G401 (cell line): ENCODE data around the gene LSM10. TPM values are rescaled to one million over a fixed set of nuclear protein-coding genes. Genes with fewer than 3 reads are reported as not detected.

Experiments
- DNase-seq: peaks from one replicate; pipeline ENCODE4 v3.0.0-alpha.2; 2015; ENCODE audit warnings: low spot score
- in situ Hi-C: cut with HindIII; loops from 2 replicates; pipeline ENCODE4 v1.10.0; 2016; ENCODE audit warnings: low sequenced_read_pairs, mixed read lengths
- total RNA-seq: library from RNA; depleted of rRNA; stranded (reverse); fragments of >200 nt; shearing (Covaris generic); gene quantifications from 2 replicates; pipeline ENCODE4 v1.2.3, GENCODE V29; 2014

The LSM10 gene
- total RNA-seq, 1 experiment from 2014 or later, result 37.5 TPM

DNA sequence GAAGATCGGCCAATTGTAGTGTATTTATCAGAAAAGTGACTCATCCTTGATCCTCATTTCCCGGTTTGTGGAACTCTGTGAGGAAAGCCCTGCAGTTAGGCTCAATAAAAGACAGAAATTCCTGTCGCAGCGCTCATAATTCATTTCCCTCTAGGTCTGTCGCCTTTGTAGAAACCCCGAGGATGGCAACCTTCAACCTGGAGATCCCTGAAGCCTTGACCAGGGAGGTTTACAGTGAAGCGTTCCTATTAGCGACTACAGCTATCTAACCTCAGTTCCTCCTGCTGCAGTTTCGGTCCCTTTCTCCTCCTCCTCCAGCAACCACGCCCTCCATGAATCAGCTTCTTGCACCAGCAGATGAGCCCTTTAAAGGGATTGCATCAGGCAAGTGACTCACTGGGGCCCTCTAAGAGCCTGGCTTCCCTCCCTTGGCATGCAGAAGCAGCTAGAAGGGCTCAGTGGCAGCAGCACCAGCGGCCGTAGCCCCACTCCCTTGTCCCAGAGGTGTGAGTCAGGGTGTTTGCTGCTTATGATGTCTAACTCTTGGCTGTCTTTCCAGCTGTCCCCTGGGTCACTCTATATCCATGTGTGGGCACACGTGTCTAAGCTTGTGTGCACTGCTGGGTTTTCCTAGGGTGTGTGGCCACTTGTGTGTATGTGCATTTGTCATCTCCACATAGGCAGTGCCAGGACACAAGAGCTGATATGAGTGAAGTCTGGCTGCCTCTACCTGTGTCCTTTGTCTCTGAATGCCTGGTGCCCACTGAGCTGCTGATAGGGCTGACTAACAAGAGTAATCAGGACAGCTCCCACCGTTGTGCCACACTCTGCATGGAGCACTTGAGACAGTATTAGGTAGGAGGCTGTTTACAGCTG, 11.2 kb downstream of the LSM10 start:
- DNase-seq, result peak; percentile 70
- in situ Hi-C loops, result no loop called here

DNA sequence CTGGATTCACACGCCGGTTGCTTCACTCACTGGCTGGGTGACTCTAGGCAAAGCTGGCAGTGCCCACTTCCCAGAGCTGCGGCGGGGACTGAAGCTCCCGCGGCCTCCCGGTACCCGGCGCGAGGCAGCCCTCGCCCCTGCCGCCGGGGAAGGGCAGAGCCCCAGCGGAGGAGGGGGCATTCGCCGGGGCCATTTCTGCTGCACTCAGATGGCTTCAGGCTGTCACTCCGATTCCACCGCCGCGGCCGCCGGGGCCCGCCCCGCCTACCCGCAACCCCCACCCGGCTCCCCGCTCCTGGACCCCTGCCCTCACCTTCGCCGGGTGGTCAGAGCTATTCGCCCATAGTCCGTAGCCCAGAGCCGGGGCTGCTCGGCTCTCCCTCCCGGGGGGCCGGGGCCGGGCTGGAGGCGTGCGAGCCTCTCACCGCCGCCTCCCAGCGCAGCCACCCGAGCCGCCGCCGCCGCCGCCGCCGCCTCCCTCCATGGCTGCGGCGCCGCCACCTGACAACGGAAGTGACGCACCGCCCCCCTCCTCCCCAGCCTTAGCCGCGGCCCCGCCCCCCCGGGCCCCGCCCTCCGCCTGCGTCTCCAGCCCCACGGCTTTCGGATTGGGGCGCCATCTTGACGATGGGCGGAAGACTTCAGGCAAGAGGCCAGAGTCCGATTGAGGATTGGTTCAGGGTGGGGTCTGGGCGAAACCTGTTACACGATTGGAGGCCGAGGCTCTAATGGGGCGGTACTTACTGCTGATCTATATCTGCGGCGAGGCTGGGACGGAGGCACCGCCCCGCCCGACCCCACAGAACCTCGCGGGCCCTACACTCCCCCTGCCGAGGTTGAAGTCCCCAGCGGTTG, 12.1 kb downstream of the LSM10 start, which contains the start of gene STK40:
TSS of gene STK40 (minus strand) at position 515 of the 855 bp plus-strand sequence. CDS start 24,592 bp downstream, outside the sequence.
- in situ Hi-C loops, result no loop called here
- DNase-seq, result peak; percentile 100

DNA sequence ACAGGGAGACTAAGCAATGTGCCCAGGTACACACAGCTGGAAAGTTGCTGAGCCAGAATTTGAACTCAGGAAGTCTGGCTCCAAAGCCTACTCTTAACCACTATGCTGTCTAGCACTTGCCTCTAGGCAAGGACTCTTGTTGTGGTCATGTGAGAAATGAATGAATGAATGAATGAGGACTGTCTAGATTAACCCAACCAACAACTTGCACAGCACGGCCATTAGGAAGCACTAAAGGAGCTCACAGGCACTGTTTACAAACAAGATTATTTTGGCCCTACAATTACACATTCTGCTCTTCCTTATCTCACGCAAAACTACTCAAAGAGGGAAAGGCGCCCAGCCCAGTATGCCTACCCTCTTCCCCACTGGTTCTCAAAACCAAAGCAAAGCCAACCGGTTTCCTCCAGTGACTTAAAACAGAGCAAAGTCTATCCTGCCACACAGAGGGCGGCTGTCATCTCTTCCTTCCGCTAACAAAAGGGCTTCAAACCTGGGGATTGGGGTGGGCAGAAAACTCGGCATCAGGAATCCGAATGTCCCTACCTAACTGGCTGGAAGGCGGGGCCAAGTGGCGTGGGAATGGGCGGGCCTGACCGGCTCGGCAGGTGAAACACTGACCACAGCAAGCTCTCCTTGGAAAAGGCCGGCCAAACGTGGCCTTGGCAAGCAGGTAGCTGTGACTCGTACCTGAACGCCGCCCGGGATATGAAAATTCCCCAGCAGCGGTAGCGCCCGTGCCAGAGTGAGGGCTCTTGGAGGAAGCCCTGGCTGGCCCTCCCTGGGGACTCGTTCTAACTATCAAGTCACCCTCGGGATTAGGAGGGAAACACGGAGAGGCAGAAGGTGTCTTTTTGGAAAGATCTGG, 12.9 kb downstream of the LSM10 start:
- in situ Hi-C loops, result no loop called here
- DNase-seq, result peak; percentile 82

DNA sequence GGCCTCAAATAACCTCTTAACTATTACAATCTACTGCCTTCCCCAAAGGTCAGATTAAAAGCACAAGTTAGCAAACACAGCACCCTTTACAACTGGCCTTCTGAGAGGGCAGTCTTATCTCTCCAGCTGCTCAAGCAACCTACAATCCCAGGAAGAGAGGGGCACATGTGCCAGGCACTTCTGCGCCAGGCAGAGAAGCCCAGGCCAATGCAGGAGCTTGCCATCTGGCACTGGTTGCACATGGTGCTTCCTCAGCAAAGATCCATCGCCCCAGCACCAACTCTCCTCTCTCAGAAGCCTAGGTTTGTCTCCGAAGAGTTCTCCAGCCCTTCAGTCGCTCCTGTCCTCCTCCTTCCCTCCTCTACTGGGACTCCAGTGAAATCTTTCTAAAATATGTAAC, 14.5 kb downstream of the LSM10 start:
- peak; percentile 47 for DNase-seq
- in situ Hi-C loops, result no loop called here

DNA sequence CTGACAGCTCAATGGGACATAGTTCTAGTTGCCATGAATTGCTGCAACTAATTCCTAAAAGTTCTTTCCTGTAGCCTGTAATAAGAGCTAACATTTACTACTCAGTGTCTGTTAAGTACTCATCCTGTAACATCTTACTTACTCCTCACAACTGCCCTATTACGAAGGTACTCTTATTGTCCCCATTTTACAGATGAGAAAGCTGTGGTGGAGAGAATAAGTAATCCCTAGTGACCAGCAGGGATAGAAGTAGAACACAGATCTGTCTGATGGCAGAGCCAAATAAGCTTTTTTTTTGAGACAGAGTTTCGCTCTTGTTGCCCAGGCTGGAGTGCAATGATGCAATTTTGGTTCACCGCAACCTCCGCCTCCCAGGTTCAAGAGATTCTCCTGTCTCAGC, 15.0 kb downstream of the LSM10 start:
- in situ Hi-C loops, result no loop called here
- no peak for DNase-seq

DNA sequence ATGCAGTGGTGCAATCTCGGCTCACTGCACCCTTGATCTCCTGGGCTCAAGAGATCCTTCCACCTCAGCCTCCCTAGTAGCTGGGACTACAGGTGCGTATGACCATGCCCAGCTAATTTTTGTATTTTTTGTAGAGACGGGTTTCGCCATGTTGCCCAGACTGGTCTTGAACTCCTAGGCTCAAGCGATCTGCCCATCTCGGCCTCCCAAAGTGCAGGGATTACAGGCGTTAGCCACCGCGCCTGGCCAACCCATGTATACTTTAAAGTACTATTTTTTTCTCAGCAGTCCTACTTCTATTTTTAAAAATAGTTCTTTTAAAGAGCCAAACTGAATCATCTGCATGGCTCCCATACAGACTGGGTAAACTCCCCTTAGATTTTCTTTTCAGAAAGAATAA, 15.5 kb downstream of the LSM10 start:
- in situ Hi-C loops, result no loop called here
- no peak for DNase-seq

DNA sequence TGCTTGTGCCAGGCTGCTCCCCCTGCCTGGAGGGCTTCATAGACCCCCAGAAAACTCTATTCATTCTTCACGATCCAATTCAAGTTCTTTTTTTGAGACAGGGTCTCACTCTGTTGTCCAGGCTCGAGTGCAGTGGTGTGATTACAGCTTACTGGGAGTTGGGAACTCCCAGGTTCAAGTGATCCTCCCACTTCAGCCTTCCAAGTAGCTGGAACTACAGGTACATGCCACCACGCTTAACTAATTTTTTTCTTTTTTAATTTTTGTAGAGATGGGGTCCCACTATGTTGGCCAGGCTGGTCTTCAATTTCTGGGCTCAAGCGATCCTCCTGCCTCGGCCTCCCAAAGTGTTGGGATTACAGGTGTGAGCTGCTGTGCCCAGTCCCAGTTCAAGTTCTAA, 16.3 kb downstream of the LSM10 start:
- DNase-seq, result no peak
- in situ Hi-C loops, result no loop called here

DNA sequence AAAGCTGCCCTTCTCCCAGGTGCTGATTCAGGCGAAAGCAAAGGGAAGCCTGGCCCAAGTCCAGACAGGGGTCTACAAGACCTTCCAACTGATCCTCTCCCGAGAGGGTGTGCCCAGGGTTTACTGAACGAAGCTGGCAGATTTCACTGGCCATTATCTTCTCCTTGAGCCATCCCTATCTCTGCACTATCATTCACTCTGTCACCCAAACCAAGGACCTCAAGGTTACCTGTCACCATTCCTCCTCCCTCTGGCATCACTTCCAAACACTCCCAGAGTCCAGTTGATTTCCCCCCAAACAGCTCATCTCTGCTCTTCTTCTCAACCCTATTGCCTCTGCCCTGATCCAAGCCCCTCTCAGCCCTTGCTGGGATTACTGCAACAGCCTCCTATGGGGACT, 16.9 kb downstream of the LSM10 start:
- no peak for DNase-seq
- in situ Hi-C loops, result no loop called here

DNA sequence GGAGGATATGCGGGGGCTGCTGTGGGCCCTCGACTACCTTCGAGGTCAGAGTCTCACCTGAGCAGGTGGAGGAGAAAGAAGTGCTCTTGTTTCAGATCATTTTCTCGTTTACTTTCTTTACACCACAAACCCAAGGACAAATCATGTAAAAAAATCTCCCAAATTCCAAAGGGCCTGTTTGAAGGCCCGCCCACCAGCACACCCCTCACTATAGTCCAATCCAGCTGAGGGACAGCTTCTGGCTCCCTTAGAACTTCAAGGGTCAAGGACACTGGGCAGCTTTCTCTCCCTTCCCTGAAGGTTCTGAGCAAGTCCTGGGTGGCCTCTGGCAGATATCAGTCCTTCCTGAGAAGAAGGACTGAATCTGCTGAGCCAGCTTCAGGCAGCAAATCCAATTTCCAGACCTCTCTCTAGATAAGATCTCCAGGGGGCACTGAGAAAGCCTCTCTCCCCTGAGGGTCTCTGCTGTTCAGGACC, 17.5 kb downstream of the LSM10 start:
- DNase-seq, result no peak
- in situ Hi-C loops, result no loop called here

DNA sequence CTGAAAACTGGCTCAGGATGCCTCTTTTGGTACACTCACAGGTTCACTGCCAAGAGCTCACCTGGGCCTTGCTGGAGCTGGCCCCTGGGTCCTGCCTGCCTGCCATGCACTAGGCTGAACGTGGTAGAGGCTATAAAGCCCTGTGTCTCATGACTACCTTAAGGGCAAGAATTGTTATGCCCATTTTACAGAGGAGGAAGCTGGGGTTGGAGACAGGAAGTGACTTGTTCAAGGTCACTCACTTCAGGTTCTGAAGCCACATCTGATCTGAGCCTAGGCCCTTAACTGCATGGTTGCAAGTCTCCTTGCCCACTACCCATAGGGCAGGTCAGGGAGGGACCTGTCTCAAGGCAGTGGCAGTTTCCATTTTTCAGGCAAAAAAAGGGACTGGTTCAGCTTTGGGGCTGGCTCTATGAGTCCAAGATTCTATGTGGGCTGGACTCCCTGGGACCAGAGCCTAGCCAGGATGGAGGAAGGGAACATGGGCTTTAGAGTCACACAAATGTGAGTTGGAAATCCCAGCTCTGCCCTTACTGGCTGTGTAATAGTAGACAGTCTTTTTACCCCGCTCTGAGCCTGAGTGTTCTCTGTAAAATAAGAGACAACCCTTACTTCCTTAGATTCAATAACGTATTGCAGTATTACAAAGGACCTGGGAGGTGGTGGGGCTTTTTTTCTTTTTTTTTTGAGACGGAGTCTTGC, 19.8 kb downstream of the LSM10 start:
- in situ Hi-C loops, result no loop called here
- no peak for DNase-seq

DNA sequence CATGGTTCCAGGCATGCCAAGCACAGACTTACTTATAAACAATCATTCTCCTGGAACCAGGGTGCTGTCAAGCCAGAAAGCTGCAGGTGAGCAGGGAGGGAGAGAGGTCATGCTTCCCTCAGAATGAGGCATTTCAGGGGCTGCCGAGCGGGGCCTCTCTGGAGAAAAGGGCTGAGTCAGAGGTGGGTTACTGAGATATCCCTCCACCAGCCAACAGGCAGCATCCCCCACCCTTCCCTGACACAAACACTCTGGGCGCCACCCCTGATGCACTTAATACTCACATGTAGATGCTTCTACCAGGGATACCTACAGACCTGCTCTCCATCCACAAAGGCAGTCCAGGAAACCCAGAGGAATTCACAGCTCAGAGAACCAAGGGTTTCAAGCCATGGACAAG, 25.1 kb downstream of the LSM10 start:
- in situ Hi-C loops, result no loop called here
- DNase-seq, result no peak

DNA sequence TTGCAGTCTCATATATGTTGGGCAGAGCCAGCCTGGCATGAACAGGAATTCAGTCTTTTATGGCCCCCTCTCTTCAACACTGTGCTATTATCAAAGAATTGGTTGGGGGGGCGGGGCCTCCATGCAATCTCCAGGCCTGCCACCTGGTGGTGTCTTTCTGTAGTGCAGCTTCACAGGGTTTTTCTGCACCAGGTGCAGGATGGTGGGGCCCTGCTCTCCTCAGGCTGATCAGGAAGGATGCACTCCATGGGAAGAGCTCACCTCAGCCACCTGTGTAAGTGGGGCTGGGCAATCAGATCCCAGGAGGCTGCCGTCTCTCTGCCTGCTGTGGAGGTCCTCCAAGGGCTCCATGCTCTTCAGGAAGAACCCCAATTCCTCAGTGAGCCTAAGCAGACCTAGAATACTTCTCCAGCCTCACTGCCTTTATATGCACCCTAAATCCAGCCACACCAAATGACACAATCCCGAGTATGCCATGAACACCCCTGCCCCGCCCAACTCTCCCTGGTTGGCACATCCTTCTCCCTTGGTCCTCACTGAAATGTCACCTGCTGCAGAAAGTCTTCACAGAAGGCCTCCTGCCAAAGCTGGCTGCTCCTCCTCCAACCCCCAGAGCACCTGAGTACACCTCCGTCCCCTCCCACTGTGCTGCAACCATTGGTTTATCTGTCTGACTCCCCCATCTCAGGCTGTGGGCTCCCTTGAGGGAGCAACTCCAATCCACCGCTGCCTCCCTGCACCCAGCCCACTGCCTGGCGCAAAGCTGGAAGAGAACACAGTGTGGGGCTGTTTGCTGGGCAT, 28.4 kb downstream of the LSM10 start:
- peak; percentile 80 for DNase-seq
- in situ Hi-C loops, result no loop called here

DNA sequence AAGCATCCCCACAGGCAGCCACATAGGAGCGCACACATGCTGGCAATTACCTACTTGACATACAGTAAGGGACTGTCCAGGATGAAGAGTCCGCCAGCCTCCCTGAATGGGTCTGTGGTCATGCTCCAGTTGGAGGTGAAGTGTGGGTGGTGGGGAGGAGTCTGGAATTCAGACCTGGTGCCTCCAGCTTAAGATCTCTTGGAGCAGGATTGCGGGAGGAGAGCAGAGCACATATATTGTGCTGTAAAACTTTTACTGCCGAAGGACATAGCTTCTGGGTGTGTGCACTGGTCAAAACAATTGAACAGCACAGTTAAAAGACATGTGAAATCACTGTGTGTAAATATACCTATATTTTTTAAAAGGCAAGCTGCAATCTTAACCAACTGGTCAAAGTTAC, 29.9 kb downstream of the LSM10 start:
- in situ Hi-C loops, result no loop called here
- DNase-seq, result no peak

DNA sequence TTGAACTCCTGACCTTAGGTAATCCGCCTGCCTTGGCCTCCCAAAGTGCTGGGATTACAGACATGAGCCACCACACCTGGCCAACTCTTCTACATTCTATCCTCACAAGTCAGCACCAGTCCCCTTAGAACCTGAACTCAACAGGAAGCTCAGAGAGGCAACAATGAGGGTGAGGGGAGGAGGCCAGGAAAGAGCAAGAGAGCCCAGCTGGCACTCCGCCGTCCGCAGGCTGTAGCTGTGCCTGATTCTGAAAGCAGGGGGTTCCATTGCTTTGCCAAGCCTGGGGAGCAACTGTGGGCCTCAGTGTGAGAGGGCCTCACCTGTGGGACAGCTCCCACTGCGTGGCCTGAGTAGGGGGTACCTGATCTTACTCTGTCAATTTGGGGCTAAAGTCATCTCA, 30.6 kb downstream of the LSM10 start:
- in situ Hi-C loops, result no loop called here
- no peak for DNase-seq

DNA sequence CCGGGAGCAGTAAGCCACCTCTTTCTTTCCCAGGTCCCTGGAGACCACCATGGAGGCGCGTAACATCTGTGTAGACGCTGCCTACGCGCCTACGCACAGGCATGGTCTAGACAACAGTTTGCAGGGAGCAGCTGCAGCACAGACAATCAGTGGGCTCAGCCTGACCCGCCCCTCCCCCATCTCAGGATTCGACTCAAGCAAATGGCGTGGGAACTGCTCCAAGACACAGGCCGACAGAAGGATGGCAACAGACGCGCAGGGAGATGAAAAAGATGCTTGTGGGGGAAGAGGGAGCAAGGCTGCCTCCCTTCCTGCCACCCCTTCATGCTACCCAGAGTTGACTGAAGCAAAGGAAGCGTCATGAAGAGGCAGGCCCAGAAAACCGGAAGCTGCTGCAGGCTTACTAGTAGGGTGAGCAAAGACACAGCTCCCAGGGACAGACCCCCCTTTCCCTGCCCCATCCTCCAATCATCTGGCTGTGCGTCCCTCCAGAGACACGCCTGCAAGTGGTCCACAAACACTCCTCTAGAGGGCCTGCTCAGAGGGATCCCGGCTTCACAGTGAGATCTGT, 31.5 kb downstream of the LSM10 start:
- in situ Hi-C loops, result no loop called here
- DNase-seq, result peak; percentile 91

DNA sequence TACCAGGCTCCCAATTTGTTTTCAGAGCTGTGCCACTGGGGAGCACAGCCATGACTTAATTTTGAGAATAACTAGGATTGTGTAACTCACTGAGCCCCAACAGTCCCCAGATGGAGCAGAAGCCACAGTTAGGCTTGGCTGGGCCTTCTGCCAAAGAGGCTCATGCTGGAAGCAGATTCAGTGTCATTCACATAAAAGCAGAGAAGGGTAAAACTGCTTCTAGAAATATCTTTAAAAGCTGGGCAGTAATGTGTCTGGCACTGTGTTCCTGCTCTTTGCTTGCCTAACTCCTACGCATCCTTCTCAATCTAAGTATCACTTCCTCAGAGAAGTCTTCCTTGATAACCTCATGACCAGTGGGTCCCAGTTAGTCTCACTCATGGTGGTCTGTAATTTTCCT, 32.3 kb downstream of the LSM10 start:
- peak; percentile 91 for DNase-seq
- in situ Hi-C loops, result no loop called here

DNA sequence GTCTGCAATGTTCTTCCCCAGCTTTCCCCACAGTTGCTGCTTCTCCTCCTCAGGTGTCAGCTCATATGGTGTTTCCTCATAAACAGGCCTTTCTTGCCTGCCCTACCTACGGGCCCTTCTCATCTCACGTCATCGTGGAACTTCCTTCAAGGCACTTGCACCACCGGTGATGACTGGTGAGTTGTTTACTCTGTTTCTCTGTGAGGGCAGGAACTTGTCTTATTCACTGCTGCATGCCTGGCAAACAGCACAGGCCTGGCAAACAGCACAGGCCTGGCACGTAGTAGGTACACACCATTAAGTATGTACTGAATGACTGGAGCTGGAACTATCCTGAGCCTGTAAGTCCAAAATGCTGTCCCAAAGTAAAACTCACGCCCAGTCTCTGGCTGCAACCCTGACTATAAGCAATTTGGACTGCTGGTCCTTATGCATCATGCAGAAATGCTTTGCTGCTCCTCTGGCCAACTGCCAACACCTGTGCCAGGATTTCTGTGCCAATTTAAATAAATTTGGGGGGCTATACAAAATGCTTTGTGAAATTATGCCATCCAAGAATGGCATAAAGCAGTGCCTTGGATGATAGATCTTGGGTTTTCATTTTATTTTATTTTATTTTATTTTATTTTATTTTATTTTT, 37.7 kb downstream of the LSM10 start:
- in situ Hi-C loops, result no loop called here
- peak; percentile 8 for DNase-seq
